ENCODE results near the gene PPP2R5E. TPM values are rescaled to one million over a fixed set of nuclear protein-coding genes. Genes with fewer than 3 reads are reported as not detected.

The PPP2R5E gene
- total and polyA plus RNA-seq, 2 donors (not counting 1 experiment from before 2014, with no cell fraction given) = 18.5 to 38.8 TPM

- no peak overlapping the region for H3K9ac ChIP-seq (ENCODE audit: insufficient read depth, low read length)
- H3K27ac ChIP-seq (ENCODE audit: insufficient read depth, low read length) = no peak overlapping the region
- H4K20me1 ChIP-seq (ENCODE audit: control insufficient read depth, extremely low read depth, insufficient read depth, low read length) = no peaks in the 10 kb centered on the region
- peaks cover 2% of the 10 kb centered on the region for H3K4me1 ChIP-seq (ENCODE audit: control insufficient read depth, extremely low read depth, insufficient read depth, low read length)
- H3K4me3 ChIP-seq (replicated peaks in 1 of 4; ENCODE audit: control extremely low read depth in 1 of 4, insufficient read depth in 1 of 4, low read depth in 3 of 4, low read length in 4 of 4) = no peak overlapping the region
- peak; percentile 51 to 72 for DNase-seq (ENCODE audit: low read depth in 2 of 2)
- H3K27me3 ChIP-seq (ENCODE audit: control insufficient read depth, insufficient read depth, low read length) = no peaks in the 10 kb centered on the region
- H3K79me2 ChIP-seq (ENCODE audit: control insufficient read depth, insufficient read depth, low read length) = peaks cover 37% of the 10 kb centered on the region
- TF ChIP-seq CTCF (conservative IDR thresholded peaks at IDR 0.05 in 1 of 2, IDR thresholded peaks at IDR 0.05 in 1 of 2; ENCODE audit: low read depth in 1 of 2, low read length in 2 of 2) = no peak
- no peak for TF ChIP-seq EZH2 (IDR thresholded peaks at IDR 0.05; ENCODE audit: low read length, missing control alignments)
- H3K36me3 ChIP-seq (ENCODE audit: control insufficient read depth, insufficient read depth, low read length) = peaks cover 2% of the 10 kb centered on the region
- no peak overlapping the region for H2AFZ ChIP-seq (ENCODE audit: low read length)
- no peak overlapping the region for H3K4me2 ChIP-seq (ENCODE audit: extremely low read depth, insufficient read depth, low read length)
- no peaks in the 10 kb centered on the region for H3K9me3 ChIP-seq (ENCODE audit: control insufficient read depth, insufficient read depth, low read depth, low read length)
Observed at GRCh38 chr14:63454863-63455622, 88.1 kb downstream of the PPP2R5E start.

- peaks cover 2% of the 10 kb centered on the region for H3K36me3 ChIP-seq (ENCODE audit: control insufficient read depth, insufficient read depth, low read length)
- H3K4me2 ChIP-seq (ENCODE audit: extremely low read depth, insufficient read depth, low read length) = no peak overlapping the region
- H3K79me2 ChIP-seq (ENCODE audit: control insufficient read depth, insufficient read depth, low read length) = peaks cover 37% of the 10 kb centered on the region
- no peaks in the 10 kb centered on the region for H4K20me1 ChIP-seq (ENCODE audit: control insufficient read depth, extremely low read depth, insufficient read depth, low read length)
- H3K27ac ChIP-seq (ENCODE audit: insufficient read depth, low read length) = no peak overlapping the region
- peaks cover 2% of the 10 kb centered on the region for H3K4me1 ChIP-seq (ENCODE audit: control insufficient read depth, extremely low read depth, insufficient read depth, low read length)
- no peak overlapping the region for H3K4me3 ChIP-seq (replicated peaks in 1 of 4; ENCODE audit: control extremely low read depth in 1 of 4, insufficient read depth in 1 of 4, low read depth in 3 of 4, low read length in 4 of 4)
- H3K9me3 ChIP-seq (ENCODE audit: control insufficient read depth, insufficient read depth, low read depth, low read length) = no peaks in the 10 kb centered on the region
- no peak overlapping the region for H3K9ac ChIP-seq (ENCODE audit: insufficient read depth, low read length)
- no peaks in the 10 kb centered on the region for H3K27me3 ChIP-seq (ENCODE audit: control insufficient read depth, insufficient read depth, low read length)
- TF ChIP-seq EZH2 (IDR thresholded peaks at IDR 0.05; ENCODE audit: low read length, missing control alignments) (no peak), CTCF (conservative IDR thresholded peaks at IDR 0.05 in 1 of 2, IDR thresholded peaks at IDR 0.05 in 1 of 2; ENCODE audit: low read depth in 1 of 2, low read length in 2 of 2) (no peak)
- no peak overlapping the region for H2AFZ ChIP-seq (ENCODE audit: low read length)
- no peak for DNase-seq (ENCODE audit: low read depth in 2 of 2)
Observed at GRCh38 chr14:63454436-63454835, 88.7 kb downstream of the PPP2R5E start.

- Histone ChIP-seq H3K27ac (ENCODE audit: insufficient read depth, low read length) (no peak overlapping the region), H4K20me1 (ENCODE audit: control insufficient read depth, extremely low read depth, insufficient read depth, low read length) (no peaks in the 10 kb centered on the region), H2AFZ (ENCODE audit: low read length) (no peak overlapping the region), H3K27me3 (ENCODE audit: control insufficient read depth, insufficient read depth, low read length) (no peaks in the 10 kb centered on the region), H3K9me3 (ENCODE audit: control insufficient read depth, insufficient read depth, low read depth, low read length) (no peaks in the 10 kb centered on the region), H3K9ac (ENCODE audit: insufficient read depth, low read length) (no peak overlapping the region), H3K4me3 (replicated peaks in 1 of 4; ENCODE audit: control extremely low read depth in 1 of 4, insufficient read depth in 1 of 4, low read depth in 3 of 4, low read length in 4 of 4) (no peak overlapping the region), H3K4me2 (ENCODE audit: extremely low read depth, insufficient read depth, low read length) (no peak overlapping the region), H3K4me1 (ENCODE audit: control insufficient read depth, extremely low read depth, insufficient read depth, low read length) (peaks cover 2% of the 10 kb centered on the region), H3K79me2 (ENCODE audit: control insufficient read depth, insufficient read depth, low read length) (peaks cover 38% of the 10 kb centered on the region), H3K36me3 (ENCODE audit: control insufficient read depth, insufficient read depth, low read length) (peaks cover 2% of the 10 kb centered on the region)
- peak in 1 of 2 donors; percentile 61 for DNase-seq (ENCODE audit: low read depth in 2 of 2)
- TF ChIP-seq CTCF (conservative IDR thresholded peaks at IDR 0.05 in 1 of 2, IDR thresholded peaks at IDR 0.05 in 1 of 2; ENCODE audit: low read depth in 1 of 2, low read length in 2 of 2) (no peak), EZH2 (IDR thresholded peaks at IDR 0.05; ENCODE audit: low read length, missing control alignments) (no peak)
Observed at GRCh38 chr14:63453443-63453936, 89.7 kb downstream of the PPP2R5E start.
